Measurements from ENCODE around the gene XRCC5. TPM values are rescaled to one million over a fixed set of nuclear protein-coding genes. Genes with fewer than 3 reads are reported as not detected.

XRCC5 gene
- total RNA-seq, 1 experiment from 2014 or later = 290 TPM

DNA sequence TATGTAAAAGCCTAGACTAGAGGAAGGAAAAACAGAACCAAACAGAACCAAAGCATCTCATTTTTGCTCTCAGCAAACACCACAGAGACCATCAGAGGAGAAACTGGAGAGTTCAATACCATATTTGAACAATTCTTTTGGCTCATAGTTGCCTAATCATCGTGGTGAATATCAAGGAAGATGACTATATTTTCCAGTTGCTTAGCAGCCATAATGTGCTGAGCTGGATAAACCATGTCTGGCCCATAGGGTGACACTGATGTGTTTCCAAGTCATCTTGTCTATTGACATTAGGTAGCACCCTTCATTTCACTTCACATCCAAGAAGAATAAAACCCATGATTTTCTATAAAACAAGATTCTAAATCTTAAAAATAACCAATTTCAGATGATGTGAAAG, 5.9 kb upstream of the XRCC5 start:
- Histone ChIP-seq H2AFZ (ENCODE audit: low read length) (no peak overlapping the region), H3K27ac (ENCODE audit: low read length) (no peak overlapping the region), H3K9me3 (ENCODE audit: low read length) (no peaks in the 10 kb centered on the region), H3K79me2 (ENCODE audit: low read length) (no peaks in the 10 kb centered on the region), H3K36me3 (ENCODE audit: low read depth, low read length) (no peaks in the 10 kb centered on the region), H3K4me1 (ENCODE audit: insufficient read depth, low read length) (0 out of 2 replicates have a peak, but pooled peaks cover under 1% of the 10 kb centered on the region), H3K27me3 (ENCODE audit: low read length) (no peaks in the 10 kb centered on the region), H3K4me2 (ENCODE audit: low read length) (no peak overlapping the region), H3K9me2 (replicated peaks; ENCODE audit: low read length) (no peaks in the 10 kb centered on the region), H3F3A (ENCODE audit: low read length, unreplicated experiment) (no peaks in the 10 kb centered on the region), H3K4me3 (ENCODE audit: low read length) (no peak overlapping the region), H4K20me1 (ENCODE audit: low read length) (no peaks in the 10 kb centered on the region), H3K9ac (ENCODE audit: low read length) (no peak overlapping the region)
- ATAC-seq (no peak), DNase-seq (no peak)
- POLR2A ChIA-PET (ENCODE audit: unreplicated experiment) = interaction anchor here (0.6 kb wide), 1 partner anchor 231 kb away, joined by 3 read pairs; no protein-coding TSS in a partner anchor
- TF ChIP-seq, protein P1, sequence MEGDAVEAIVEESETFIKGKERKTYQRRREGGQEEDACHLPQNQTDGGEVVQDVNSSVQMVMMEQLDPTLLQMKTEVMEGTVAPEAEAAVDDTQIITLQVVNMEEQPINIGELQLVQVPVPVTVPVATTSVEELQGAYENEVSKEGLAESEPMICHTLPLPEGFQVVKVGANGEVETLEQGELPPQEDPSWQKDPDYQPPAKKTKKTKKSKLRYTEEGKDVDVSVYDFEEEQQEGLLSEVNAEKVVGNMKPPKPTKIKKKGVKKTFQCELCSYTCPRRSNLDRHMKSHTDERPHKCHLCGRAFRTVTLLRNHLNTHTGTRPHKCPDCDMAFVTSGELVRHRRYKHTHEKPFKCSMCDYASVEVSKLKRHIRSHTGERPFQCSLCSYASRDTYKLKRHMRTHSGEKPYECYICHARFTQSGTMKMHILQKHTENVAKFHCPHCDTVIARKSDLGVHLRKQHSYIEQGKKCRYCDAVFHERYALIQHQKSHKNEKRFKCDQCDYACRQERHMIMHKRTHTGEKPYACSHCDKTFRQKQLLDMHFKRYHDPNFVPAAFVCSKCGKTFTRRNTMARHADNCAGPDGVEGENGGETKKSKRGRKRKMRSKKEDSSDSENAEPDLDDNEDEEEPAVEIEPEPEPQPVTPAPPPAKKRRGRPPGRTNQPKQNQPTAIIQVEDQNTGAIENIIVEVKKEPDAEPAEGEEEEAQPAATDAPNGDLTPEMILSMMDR (conservative IDR thresholded peaks at IDR 0.05; ENCODE audit: low read depth, low read length) = no peak
- TF ChIP-seq EZH2phosphoT487 (IDR thresholded peaks at IDR 0.05; ENCODE audit: borderline replicate concordance, low read length) = no peak
- TF ChIP-seq EZH2 (IDR thresholded peaks at IDR 0.05; ENCODE audit: low read length, unreplicated experiment) = no peak
- intact Hi-C loops (cut with micrococcal nuclease) = no loop called here
- CTCF ChIA-PET = no interaction called here
- no TSS peak for BruUV-seq (replicated peaks)

DNA sequence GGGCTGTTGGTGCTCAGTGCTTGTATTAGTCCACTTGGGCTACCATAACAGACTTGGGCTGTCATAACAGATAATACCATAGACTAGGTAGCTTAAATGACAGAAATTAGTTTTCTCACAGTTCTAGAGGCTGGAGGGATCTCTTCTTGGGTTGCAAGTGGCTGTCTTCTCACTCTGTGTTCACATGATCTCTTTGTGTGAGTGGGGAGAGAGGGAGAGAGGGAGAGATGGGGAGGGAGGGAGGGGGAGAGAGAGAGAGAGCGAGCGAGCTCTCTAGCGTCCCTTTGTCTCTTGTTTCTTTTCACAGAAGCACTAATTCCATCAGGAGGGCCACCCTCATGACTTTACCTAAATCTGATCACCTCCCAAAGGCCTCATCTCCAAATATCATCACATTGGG, 4.5 kb upstream of the XRCC5 start:
- TF ChIP-seq EZH2phosphoT487 (IDR thresholded peaks at IDR 0.05; ENCODE audit: borderline replicate concordance, low read length) (no peak), EZH2 (IDR thresholded peaks at IDR 0.05; ENCODE audit: low read length, unreplicated experiment) (no peak)
- TF ChIP-seq, protein P1 (conservative IDR thresholded peaks at IDR 0.05; ENCODE audit: low read depth, low read length) = no peak
- no peaks in the 10 kb centered on the region for H3F3A ChIP-seq (ENCODE audit: low read length, unreplicated experiment)
- H3K4me2 ChIP-seq (ENCODE audit: low read length) = no peak overlapping the region
- no peak overlapping the region for H2AFZ ChIP-seq (ENCODE audit: low read length)
- ChIA-PET CTCF (no interaction called here), POLR2A (ENCODE audit: unreplicated experiment) (no interaction called here)
- H3K9ac ChIP-seq (ENCODE audit: low read length) = no peak overlapping the region
- no peaks in the 10 kb centered on the region for H3K36me3 ChIP-seq (ENCODE audit: low read depth, low read length)
- H3K4me1 ChIP-seq (ENCODE audit: insufficient read depth, low read length) = peaks cover 5% of the 10 kb centered on the region; the same call in 1 of the 2 replicates
- ATAC-seq = no peak
- no peaks in the 10 kb centered on the region for H4K20me1 ChIP-seq (ENCODE audit: low read length)
- peaks cover 5% of the 10 kb centered on the region for H3K79me2 ChIP-seq (ENCODE audit: low read length)
- H3K27ac ChIP-seq (ENCODE audit: low read length) = no peak overlapping the region
- H3K4me3 ChIP-seq (ENCODE audit: low read length) = no peak overlapping the region
- H3K9me3 ChIP-seq (ENCODE audit: low read length) = no peaks in the 10 kb centered on the region
- H3K9me2 ChIP-seq (replicated peaks; ENCODE audit: low read length) = no peaks in the 10 kb centered on the region
- BruUV-seq (replicated peaks) = no TSS peak
- no peak for DNase-seq
- no peaks in the 10 kb centered on the region for H3K27me3 ChIP-seq (ENCODE audit: low read length)
- intact Hi-C loops (cut with micrococcal nuclease) = no loop called here

DNA sequence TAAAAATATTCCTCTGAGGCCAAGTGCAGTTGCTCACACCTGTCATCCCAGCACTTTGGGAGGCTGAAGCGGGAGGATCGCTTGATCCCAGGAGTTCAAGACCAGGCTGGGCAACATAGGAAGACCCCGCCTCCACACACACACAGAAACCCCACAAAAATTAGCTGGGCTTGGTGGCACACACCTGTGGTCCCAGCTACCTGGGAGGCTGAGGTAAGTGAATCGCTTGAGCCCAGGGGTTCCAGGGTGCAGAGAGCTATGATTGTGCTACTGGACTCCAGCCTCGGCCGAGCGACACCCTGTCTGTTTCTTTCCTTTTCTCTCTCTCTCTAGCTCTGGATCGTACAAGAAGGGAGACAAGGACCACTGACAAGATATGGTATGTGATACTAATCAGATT, 1.8 kb upstream of the XRCC5 start:
- Histone ChIP-seq H3K4me2 (ENCODE audit: low read length) (no peak overlapping the region), H3K27ac (ENCODE audit: low read length) (no peak overlapping the region), H3K9ac (ENCODE audit: low read length) (no peak overlapping the region), H3K4me3 (ENCODE audit: low read length) (no peak overlapping the region), H4K20me1 (ENCODE audit: low read length) (0 out of 2 replicates have a peak, but pooled peaks cover 15% of the 10 kb centered on the region), H3K4me1 (ENCODE audit: insufficient read depth, low read length) (peaks cover 26% of the 10 kb centered on the region), H3F3A (ENCODE audit: low read length, unreplicated experiment) (no peaks in the 10 kb centered on the region), H3K36me3 (ENCODE audit: low read depth, low read length) (peaks cover 21% of the 10 kb centered on the region), H3K9me3 (ENCODE audit: low read length) (no peaks in the 10 kb centered on the region), H3K27me3 (ENCODE audit: low read length) (no peaks in the 10 kb centered on the region), H3K9me2 (replicated peaks; ENCODE audit: low read length) (no peaks in the 10 kb centered on the region), H3K79me2 (ENCODE audit: low read length) (peaks cover 32% of the 10 kb centered on the region), H2AFZ (ENCODE audit: low read length) (no peak overlapping the region)
- DNase-seq = no peak
- ChIA-PET CTCF (no interaction called here), POLR2A (ENCODE audit: unreplicated experiment) (no interaction called here)
- no peak for ATAC-seq
- BruUV-seq (replicated peaks) = no TSS peak
- TF ChIP-seq, protein P1 (conservative IDR thresholded peaks at IDR 0.05; ENCODE audit: low read depth, low read length) = no peak
- TF ChIP-seq EZH2phosphoT487 (IDR thresholded peaks at IDR 0.05; ENCODE audit: borderline replicate concordance, low read length) = no peak
- intact Hi-C loops (cut with micrococcal nuclease) = no loop called here

Measured in PC-3 (cell line).